Measurements from ENCODE around the gene PEAK1.

Gene PEAK1

DNA sequence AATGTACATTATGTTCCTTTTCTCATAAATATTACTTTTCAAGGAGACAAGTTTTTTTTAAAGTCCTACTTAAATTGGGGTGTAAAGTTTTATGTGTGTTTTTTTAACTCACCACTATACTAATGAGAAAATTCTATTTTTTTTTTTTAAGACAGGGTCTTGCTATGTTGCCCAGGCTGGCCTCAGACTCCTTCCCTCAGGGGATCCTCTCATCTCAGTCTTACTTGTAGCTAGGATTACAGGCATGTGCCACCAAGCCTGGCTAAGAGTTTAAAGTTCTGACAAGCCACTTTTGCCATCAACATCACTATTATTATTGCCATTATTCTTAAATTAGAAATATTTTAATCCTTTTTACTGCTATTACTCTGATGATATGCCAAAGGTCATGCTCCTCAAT lies 356.7 kb downstream of the PEAK1 start:
- TF ChIP-seq, protein P1, sequence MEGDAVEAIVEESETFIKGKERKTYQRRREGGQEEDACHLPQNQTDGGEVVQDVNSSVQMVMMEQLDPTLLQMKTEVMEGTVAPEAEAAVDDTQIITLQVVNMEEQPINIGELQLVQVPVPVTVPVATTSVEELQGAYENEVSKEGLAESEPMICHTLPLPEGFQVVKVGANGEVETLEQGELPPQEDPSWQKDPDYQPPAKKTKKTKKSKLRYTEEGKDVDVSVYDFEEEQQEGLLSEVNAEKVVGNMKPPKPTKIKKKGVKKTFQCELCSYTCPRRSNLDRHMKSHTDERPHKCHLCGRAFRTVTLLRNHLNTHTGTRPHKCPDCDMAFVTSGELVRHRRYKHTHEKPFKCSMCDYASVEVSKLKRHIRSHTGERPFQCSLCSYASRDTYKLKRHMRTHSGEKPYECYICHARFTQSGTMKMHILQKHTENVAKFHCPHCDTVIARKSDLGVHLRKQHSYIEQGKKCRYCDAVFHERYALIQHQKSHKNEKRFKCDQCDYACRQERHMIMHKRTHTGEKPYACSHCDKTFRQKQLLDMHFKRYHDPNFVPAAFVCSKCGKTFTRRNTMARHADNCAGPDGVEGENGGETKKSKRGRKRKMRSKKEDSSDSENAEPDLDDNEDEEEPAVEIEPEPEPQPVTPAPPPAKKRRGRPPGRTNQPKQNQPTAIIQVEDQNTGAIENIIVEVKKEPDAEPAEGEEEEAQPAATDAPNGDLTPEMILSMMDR (IDR thresholded peaks at IDR 0.05; ENCODE audit: insufficient read depth, low read length, poor library complexity, severe bottlenecking), result no peak
- H3K27me3 ChIP-seq (replicated peaks; ENCODE audit: control insufficient read depth, insufficient read depth, low read length), result no peaks in the 10 kb centered on the region
- H3K4me3 ChIP-seq (replicated peaks; ENCODE audit: low read depth, low read length), result no peak overlapping the region
- no peak for DNase-seq (ENCODE audit: extremely low read depth, insufficient read length)
- H3K36me3 ChIP-seq (ENCODE audit: control insufficient read depth, insufficient read depth, low read length), result no peaks in the 10 kb centered on the region

DNA sequence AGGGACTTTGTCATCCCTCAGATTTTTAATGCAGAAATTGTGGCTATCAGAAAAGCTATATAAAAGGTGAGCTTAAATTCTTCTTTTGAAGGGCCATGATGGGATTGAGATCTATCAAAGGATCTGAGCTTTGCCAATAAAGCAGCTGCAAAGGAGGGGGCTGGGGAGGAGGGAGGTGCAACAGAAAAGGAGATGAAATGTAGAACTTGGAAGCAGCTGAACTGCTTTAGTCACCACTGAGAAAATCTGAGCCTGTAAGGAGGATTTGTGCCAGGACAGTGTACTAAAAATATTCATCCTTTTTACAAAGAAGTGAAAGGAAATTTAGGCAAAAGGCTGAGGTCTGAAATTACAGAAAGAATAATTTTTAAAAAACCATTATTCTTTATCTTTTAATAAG lies 359.4 kb downstream of the PEAK1 start:
- DNase-seq (ENCODE audit: extremely low read depth, insufficient read length), result no peak
- no peak overlapping the region for H3K4me3 ChIP-seq (replicated peaks; ENCODE audit: low read depth, low read length)
- no peaks in the 10 kb centered on the region for H3K27me3 ChIP-seq (replicated peaks; ENCODE audit: control insufficient read depth, insufficient read depth, low read length)
- TF ChIP-seq, protein P1 (IDR thresholded peaks at IDR 0.05; ENCODE audit: insufficient read depth, low read length, poor library complexity, severe bottlenecking), result no peak
- H3K36me3 ChIP-seq (ENCODE audit: control insufficient read depth, insufficient read depth, low read length), result no peaks in the 10 kb centered on the region

DNA sequence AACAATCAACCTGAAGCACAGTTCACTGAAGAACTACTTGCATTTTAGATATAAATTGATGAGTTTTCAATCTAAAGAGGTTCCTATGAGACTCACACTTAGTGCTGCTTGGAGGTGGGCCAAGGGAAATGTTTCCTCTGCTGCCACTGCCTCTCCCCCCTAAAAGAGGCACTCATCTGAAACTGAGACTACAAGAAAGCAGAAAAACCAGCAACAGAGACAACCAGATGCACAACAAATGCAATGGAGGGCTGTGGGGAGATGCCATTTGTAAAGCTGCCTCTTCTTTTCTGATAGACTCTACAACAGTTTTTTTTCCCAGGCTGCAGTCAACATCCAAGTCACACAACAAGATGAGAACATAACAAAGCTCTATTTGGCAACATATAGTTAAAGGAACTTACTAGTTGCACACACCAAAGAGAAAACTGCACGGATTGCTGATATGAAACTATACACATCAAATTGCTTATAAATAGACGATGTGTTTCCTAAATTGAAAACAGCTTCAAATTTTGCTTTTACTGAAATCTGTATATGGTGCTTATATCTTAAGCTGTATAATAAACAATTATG lies 360.0 kb downstream of the PEAK1 start:
- no peaks in the 10 kb centered on the region for H3K36me3 ChIP-seq (ENCODE audit: control insufficient read depth, insufficient read depth, low read length)
- DNase-seq (ENCODE audit: extremely low read depth, insufficient read length), result peak; percentile 37
- H3K4me3 ChIP-seq (replicated peaks; ENCODE audit: low read depth, low read length), result peak overlapping the region; percentile 5; the same call in 1 of the 2 replicates
- TF ChIP-seq, protein P1 (IDR thresholded peaks at IDR 0.05; ENCODE audit: insufficient read depth, low read length, poor library complexity, severe bottlenecking), result no peak
- H3K27me3 ChIP-seq (replicated peaks; ENCODE audit: control insufficient read depth, insufficient read depth, low read length), result no peaks in the 10 kb centered on the region

DNA sequence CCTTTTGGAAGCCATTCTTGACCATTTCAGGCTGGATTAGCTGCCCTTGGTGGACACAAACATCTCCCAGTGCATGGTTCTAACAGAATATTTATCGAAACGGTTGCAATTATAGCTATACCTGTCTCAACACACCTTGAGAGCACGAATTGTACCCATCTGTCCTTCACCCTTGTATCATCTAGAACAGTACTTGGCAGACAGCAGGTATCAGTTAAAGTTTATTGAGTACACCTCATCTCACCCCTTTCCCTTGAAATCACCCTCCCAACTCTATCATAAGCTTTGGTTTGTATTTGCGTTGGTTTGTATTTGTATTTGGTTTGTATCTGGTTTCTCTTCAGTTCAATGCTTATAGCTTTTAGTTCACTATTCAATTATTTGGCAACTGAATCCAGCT lies 361.4 kb downstream of the PEAK1 start:
- Histone ChIP-seq H3K4me3 (replicated peaks; ENCODE audit: low read depth, low read length) (no peak overlapping the region), H3K27me3 (replicated peaks; ENCODE audit: control insufficient read depth, insufficient read depth, low read length) (no peaks in the 10 kb centered on the region), H3K36me3 (ENCODE audit: control insufficient read depth, insufficient read depth, low read length) (no peaks in the 10 kb centered on the region)
- no peak for DNase-seq (ENCODE audit: extremely low read depth, insufficient read length)
- TF ChIP-seq, protein P1 (IDR thresholded peaks at IDR 0.05; ENCODE audit: insufficient read depth, low read length, poor library complexity, severe bottlenecking), result no peak

DNA sequence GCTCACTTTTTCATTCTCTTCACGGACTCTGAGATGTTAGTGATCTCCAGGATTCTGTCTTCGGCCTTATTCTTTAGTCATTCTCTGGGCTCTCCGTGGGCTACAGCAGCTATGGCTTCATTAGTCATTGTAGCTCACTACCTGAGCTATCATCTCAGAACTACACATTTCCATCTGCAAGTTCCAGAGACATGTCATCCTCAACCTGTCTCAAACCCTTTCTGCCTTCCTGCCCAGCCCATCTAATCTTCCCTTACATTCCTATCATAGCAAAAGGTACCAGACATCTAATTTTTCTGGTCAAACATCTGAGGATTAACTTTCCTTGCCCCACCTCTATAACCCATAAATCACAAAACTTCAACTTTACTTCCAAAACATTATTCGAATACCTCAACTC lies 362.2 kb downstream of the PEAK1 start:
- no peak for DNase-seq (ENCODE audit: extremely low read depth, insufficient read length)
- Histone ChIP-seq H3K4me3 (replicated peaks; ENCODE audit: low read depth, low read length) (no peak overlapping the region), H3K27me3 (replicated peaks; ENCODE audit: control insufficient read depth, insufficient read depth, low read length) (no peaks in the 10 kb centered on the region), H3K36me3 (ENCODE audit: control insufficient read depth, insufficient read depth, low read length) (no peaks in the 10 kb centered on the region; the same call in 1 of the 2 replicates)
- TF ChIP-seq, protein P1 (IDR thresholded peaks at IDR 0.05; ENCODE audit: insufficient read depth, low read length, poor library complexity, severe bottlenecking), result no peak

DNA sequence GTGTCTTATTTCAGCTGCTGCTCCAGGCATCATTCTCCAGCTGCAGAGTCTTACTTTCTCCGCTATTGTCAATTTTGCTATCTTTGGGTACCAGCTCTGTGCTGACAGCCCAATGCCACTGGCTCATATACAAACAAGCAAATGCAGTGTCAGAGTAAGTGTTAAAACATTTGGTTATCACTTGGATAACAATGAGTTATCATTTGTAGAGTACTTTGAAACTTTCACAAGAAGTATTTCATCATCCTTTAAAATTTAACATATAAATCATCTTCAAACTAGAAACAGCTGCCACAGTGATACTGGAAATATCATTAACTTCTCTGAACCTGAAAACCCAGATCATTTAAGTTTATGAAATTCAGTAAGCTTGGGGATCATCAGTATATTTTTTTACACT lies 362.8 kb downstream of the PEAK1 start:
- Histone ChIP-seq H3K4me3 (replicated peaks; ENCODE audit: low read depth, low read length) (no peak overlapping the region), H3K36me3 (ENCODE audit: control insufficient read depth, insufficient read depth, low read length) (peaks cover 2% of the 10 kb centered on the region; the same call in 1 of the 2 replicates), H3K27me3 (replicated peaks; ENCODE audit: control insufficient read depth, insufficient read depth, low read length) (no peaks in the 10 kb centered on the region)
- TF ChIP-seq, protein P1 (IDR thresholded peaks at IDR 0.05; ENCODE audit: insufficient read depth, low read length, poor library complexity, severe bottlenecking), result no peak
- DNase-seq (ENCODE audit: extremely low read depth, insufficient read length), result no peak
